ENCODE measurements around the gene ARHGAP40. TPM values are rescaled to one million over a fixed set of nuclear protein-coding genes. Genes with fewer than 3 reads are reported as not detected.

The ARHGAP40 gene
- total and polyA plus RNA-seq, 2 of the 4 experiments (the other 2 are of a cell fraction) = not detected

DNA sequence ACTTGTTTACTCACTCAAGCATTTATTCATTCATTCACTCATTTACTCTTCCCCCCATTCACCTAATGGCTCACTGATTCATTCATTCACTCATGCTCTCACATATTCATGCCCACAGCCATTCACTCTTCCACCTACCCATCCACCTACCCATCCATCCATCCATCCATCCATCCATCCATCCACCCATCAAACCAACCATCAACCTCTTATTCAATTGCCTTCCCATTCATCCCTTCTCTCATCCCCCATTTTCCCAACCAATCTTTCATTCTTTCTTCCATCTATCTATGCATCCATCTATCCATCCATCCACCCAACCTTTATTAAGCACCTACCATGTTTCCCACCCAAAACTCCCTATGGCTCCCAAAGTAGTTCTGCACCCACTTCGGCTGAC is 1.6 kb upstream of the ARHGAP40 start:
- no peak for DNase-seq
- H4K20me1 ChIP-seq (ENCODE audit: insufficient read depth, low read length) = no peaks in the 10 kb centered on the region
- no peak overlapping the region for H3K4me2 ChIP-seq (ENCODE audit: low read depth, low read length)
- in situ Hi-C loops (cut with MboI; ENCODE audit: low sequenced_read_pairs) (no loop called here), intact Hi-C loops (cut with micrococcal nuclease) (no loop called here), dilution Hi-C loops (cut with HindIII; ENCODE audit: low sequenced_read_pairs, unreplicated experiment) (no loop called here)
- no peak overlapping the region for H2BK15ac ChIP-seq (ENCODE audit: low read depth, low read length)
- no peak overlapping the region for H2AFZ ChIP-seq (replicated peaks; ENCODE audit: low read length, poor library complexity)
- no peak overlapping the region for H3K18ac ChIP-seq (ENCODE audit: low read depth, low read length)
- POLR2A ChIA-PET (ENCODE audit: unreplicated experiment) = no interaction called here
- H3K27me3 ChIP-seq (ENCODE audit: control insufficient read depth, insufficient read depth, low read length) = peaks cover 40% of the 10 kb centered on the region
- TF ChIP-seq NFE2L2 (IDR thresholded peaks at IDR 0.05; ENCODE audit: low read depth, low read length) = no peak
- TF ChIP-seq, protein P1, sequence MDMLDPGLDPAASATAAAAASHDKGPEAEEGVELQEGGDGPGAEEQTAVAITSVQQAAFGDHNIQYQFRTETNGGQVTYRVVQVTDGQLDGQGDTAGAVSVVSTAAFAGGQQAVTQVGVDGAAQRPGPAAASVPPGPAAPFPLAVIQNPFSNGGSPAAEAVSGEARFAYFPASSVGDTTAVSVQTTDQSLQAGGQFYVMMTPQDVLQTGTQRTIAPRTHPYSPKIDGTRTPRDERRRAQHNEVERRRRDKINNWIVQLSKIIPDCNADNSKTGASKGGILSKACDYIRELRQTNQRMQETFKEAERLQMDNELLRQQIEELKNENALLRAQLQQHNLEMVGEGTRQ (IDR thresholded peaks at IDR 0.05; ENCODE audit: low read depth, low read length) = no peak
- no peak for TF ChIP-seq MXI1 (IDR thresholded peaks at IDR 0.05; ENCODE audit: borderline replicate concordance, low read depth, low read length)
- TF ChIP-seq MAZ (IDR thresholded peaks at IDR 0.05; ENCODE audit: borderline replicate concordance, low read depth, low read length) = no peak
- TF ChIP-seq FOS (IDR thresholded peaks at IDR 0.05; ENCODE audit: low read depth, low read length) = no peak
- TF ChIP-seq RAD21 (IDR thresholded peaks at IDR 0.05; ENCODE audit: low read length) = no peak
- TF ChIP-seq CEBPB (IDR thresholded peaks at IDR 0.05; ENCODE audit: low read depth, low read length) = no peak
- TF ChIP-seq, protein P2, sequence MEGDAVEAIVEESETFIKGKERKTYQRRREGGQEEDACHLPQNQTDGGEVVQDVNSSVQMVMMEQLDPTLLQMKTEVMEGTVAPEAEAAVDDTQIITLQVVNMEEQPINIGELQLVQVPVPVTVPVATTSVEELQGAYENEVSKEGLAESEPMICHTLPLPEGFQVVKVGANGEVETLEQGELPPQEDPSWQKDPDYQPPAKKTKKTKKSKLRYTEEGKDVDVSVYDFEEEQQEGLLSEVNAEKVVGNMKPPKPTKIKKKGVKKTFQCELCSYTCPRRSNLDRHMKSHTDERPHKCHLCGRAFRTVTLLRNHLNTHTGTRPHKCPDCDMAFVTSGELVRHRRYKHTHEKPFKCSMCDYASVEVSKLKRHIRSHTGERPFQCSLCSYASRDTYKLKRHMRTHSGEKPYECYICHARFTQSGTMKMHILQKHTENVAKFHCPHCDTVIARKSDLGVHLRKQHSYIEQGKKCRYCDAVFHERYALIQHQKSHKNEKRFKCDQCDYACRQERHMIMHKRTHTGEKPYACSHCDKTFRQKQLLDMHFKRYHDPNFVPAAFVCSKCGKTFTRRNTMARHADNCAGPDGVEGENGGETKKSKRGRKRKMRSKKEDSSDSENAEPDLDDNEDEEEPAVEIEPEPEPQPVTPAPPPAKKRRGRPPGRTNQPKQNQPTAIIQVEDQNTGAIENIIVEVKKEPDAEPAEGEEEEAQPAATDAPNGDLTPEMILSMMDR (conservative IDR thresholded peaks at IDR 0.05; ENCODE audit: low read depth, low read length) = no peak
- TF ChIP-seq, protein P3, sequence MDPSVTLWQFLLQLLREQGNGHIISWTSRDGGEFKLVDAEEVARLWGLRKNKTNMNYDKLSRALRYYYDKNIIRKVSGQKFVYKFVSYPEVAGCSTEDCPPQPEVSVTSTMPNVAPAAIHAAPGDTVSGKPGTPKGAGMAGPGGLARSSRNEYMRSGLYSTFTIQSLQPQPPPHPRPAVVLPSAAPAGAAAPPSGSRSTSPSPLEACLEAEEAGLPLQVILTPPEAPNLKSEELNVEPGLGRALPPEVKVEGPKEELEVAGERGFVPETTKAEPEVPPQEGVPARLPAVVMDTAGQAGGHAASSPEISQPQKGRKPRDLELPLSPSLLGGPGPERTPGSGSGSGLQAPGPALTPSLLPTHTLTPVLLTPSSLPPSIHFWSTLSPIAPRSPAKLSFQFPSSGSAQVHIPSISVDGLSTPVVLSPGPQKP (IDR thresholded peaks at IDR 0.05; ENCODE audit: borderline replicate concordance, low read depth, low read length) = no peak
- TF ChIP-seq MAFK (IDR thresholded peaks at IDR 0.05; ENCODE audit: low read depth, low read length) = no peak
- TF ChIP-seq BHLHE40 (IDR thresholded peaks at IDR 0.05; ENCODE audit: low read depth, low read length) = no peak
- TF ChIP-seq RCOR1 (IDR thresholded peaks at IDR 0.05; ENCODE audit: insufficient replicate concordance, low read length) = no peak
- no peak for TF ChIP-seq CHD1 (IDR thresholded peaks at IDR 0.05; ENCODE audit: low read depth, low read length)
- no peak for TF ChIP-seq POLR2A (IDR thresholded peaks at IDR 0.05; ENCODE audit: low read depth, low read length)
- TF ChIP-seq RFX5 (IDR thresholded peaks at IDR 0.05; ENCODE audit: low read depth, low read length) = no peak
- H3K4me3 ChIP-seq (ENCODE audit: insufficient read depth, low read depth, low read length) = no peak overlapping the region
- H3K36me3 ChIP-seq (ENCODE audit: control insufficient read depth, insufficient read depth, low read length) = no peaks in the 10 kb centered on the region
- H3K27ac ChIP-seq (ENCODE audit: insufficient read depth, low read length) = no peak overlapping the region
- H3K23ac ChIP-seq (ENCODE audit: low read depth, low read length) = no peak overlapping the region
- no peak overlapping the region for H4K5ac ChIP-seq (ENCODE audit: low read depth, low read length)
- no peaks in the 10 kb centered on the region for H3K4me1 ChIP-seq (ENCODE audit: control insufficient read depth, insufficient read depth, low read length)
- no peak overlapping the region for H2BK20ac ChIP-seq (ENCODE audit: low read depth, low read length)
- H3K4ac ChIP-seq (ENCODE audit: low read depth, low read length) = no peak overlapping the region
- H3K9ac ChIP-seq (ENCODE audit: low read depth, low read length) = no peak overlapping the region
- no peak overlapping the region for H2AK5ac ChIP-seq (ENCODE audit: low read depth, low read length)
- no peak overlapping the region for H2AK9ac ChIP-seq (replicated peaks; ENCODE audit: low read depth, low read length, poor library complexity)
- no CpG with 5 or more reads among the region's 1 CpG for WGBS, 2 experiments (ENCODE audit: extremely low coverage in 2 of 2, insufficient read length in 1 of 2)
- H3K9me3 ChIP-seq (ENCODE audit: control insufficient read depth, insufficient read depth, low read length) = no peaks in the 10 kb centered on the region
- no peak overlapping the region for H4K8ac ChIP-seq (ENCODE audit: low read depth in 2 of 2, low read length in 2 of 2)
- no peak overlapping the region for H3K56ac ChIP-seq (ENCODE audit: extremely low read depth, insufficient read depth, low read length)
- no peak overlapping the region for H2BK120ac ChIP-seq (ENCODE audit: low read depth, low read length)
- no peak overlapping the region for H3K14ac ChIP-seq (replicated peaks; ENCODE audit: low read depth, low read length)
- H4K91ac ChIP-seq (ENCODE audit: insufficient read depth, low read depth, low read length) = no peak overlapping the region
- ATAC-seq (ENCODE audit: low read depth) = no peak
- H2BK5ac ChIP-seq (ENCODE audit: low read depth, low read length, poor library complexity, severe bottlenecking) = no peak overlapping the region
- CTCF ChIA-PET = no interaction called here
- H3K9me1 ChIP-seq (ENCODE audit: insufficient read depth, low read length) = no peaks in the 10 kb centered on the region
- no TSS peak for BruUV-seq (replicated peaks)
- H3K79me1 ChIP-seq (ENCODE audit: low read depth in 1 of 2, low read length in 2 of 2) = no peaks in the 10 kb centered on the region

Data from IMR-90 (cell line).